K562 (cell line): ENCODE measurements around the gene CAMK2N1. TPM values are rescaled to one million over a fixed set of nuclear protein-coding genes. Genes with fewer than 3 reads are reported as not detected.

Source experiments
- ATAC-seq: fragments of 200-7000 bp; cut with Tn5 transposase; 3 replicates; pipeline ENCODE4 v1.9.1; 2020; ENCODE audit warnings: moderate library complexity
- BruUV-seq: library from RNA; stranded (reverse); fragments of 400-500 nt; replicated peaks from 2 replicates; lab custom pipeline; 2021; lab: Mats Ljungman, UMichigan
- CTCF ChIA-PET: fragments of 300-600 bp; formaldehyde crosslinking; extraction: SDS; loops from one replicate; lab custom pipeline; 2021; ENCODE audit warnings: low intra/inter-chr PET ratio; lab: Yijun Ruan, JAX
- POLR2A ChIA-PET: fragments of 300-600, 350-650 bp; sonication (Branson Sonifier 250); formaldehyde crosslinking; extraction: SDS; loops from one replicate; lab custom pipeline; 2021; ENCODE audit warnings: antibody characterized with exemption, inconsistent platforms; lab: Yijun Ruan, JAX
- DNase-seq, 4 experiments: peaks; one replicate each; pipeline versions ENCODE4 v3.0.0 to v3.0.0-alpha.2; 2011 to 2018; ENCODE audit warnings: low spot score in 3 of 4, mixed read lengths in 3 of 4; ENCODE audit errors: extremely low read depth in 1 of 4
- FAIRE-seq: peaks from 2 replicates; lab custom pipeline; 2011; peaks lifted over from hg19 to GRCh38; lab: Jason Lieb, UNC
- H2AFZ ChIP-seq: 2 replicates; pipeline ENCODE4 v1.6.0; 2011; ENCODE audit warnings: low read depth, low read length, control low read depth, inconsistent platforms
- H3K27ac ChIP-seq: fragments of 200-600 bp; 3 replicates; pipeline ENCODE4 v1.8.0; 2011; ENCODE audit warnings: low read depth, mild to moderate bottlenecking, control low read depth, inconsistent platforms, low read length, moderate library complexity, mixed read lengths; ENCODE audit errors: extremely low read depth
- H3K27me3 ChIP-seq, 2 experiments: fragments of 300-600 bp in 1 of 2; 2 replicates in 1 of 2; 3 replicates in 1 of 2; pipeline versions ENCODE4 v1.6.0 to v1.8.0; 2011; ENCODE audit warnings: inconsistent platforms in 2 of 2, low read length in 2 of 2, mild to moderate bottlenecking in 1 of 2, mixed read lengths in 1 of 2, moderate library complexity in 1 of 2; ENCODE audit not compliant: control insufficient read depth in 2 of 2, insufficient read depth in 2 of 2
- H3K36me3 ChIP-seq: fragments of 300-600 bp; 3 replicates; pipeline ENCODE4 v1.8.0; 2011; ENCODE audit warnings: mild to moderate bottlenecking, low read length, inconsistent platforms; ENCODE audit not compliant: control insufficient read depth, insufficient read depth
- H3K4me1 ChIP-seq, 2 experiments: fragments of 200-600 bp in 1 of 2; replicated peaks in 1 of 2; 2 replicates in 1 of 2; 3 replicates in 1 of 2; pipeline versions ENCODE4 v1.5.1 to v1.8.0; 2011; ENCODE audit warnings: inconsistent platforms in 2 of 2, low read length in 2 of 2, mild to moderate bottlenecking in 1 of 2, mixed read lengths in 1 of 2, moderate library complexity in 1 of 2; ENCODE audit not compliant: control insufficient read depth in 2 of 2, insufficient read depth in 2 of 2
- H3K4me2 ChIP-seq: 2 replicates; pipeline ENCODE4 v1.6.1; 2011; ENCODE audit warnings: low read length, control low read depth, inconsistent platforms, mixed read lengths; ENCODE audit not compliant: insufficient read depth
- H3K4me3 ChIP-seq: fragments of 200-600 bp; sonication (generic), shearing (Covaris generic); 2 replicates; pipeline ENCODE4 v1.5.1; 2016; ENCODE audit warnings: control low read depth, inconsistent platforms
- H3K79me2 ChIP-seq: fragments of 200-600 bp; 3 replicates; pipeline ENCODE4 v1.8.0; 2011; ENCODE audit warnings: low read length, inconsistent platforms; ENCODE audit not compliant: control insufficient read depth, insufficient read depth
- H3K9ac ChIP-seq, 2 experiments: 2 replicates each; pipeline versions ENCODE4 v1.6.0 to v1.6.1; 2011; ENCODE audit warnings: low read depth in 2 of 2, low read length in 2 of 2, control low read depth in 1 of 2, inconsistent platforms in 1 of 2, mild to moderate bottlenecking in 1 of 2, mixed read lengths in 1 of 2; ENCODE audit not compliant: insufficient read depth in 1 of 2
- H3K9me1 ChIP-seq: one replicate; pipeline ENCODE4 v1.6.0; 2011; ENCODE audit warnings: inconsistent platforms, mild to moderate bottlenecking, low read length, moderate library complexity; ENCODE audit not compliant: control insufficient read depth, insufficient read depth
- H3K9me3 ChIP-seq: replicated peaks from 2 replicates; pipeline ENCODE4 v1.5.1; 2011; ENCODE audit warnings: low read depth, low read length, inconsistent platforms; ENCODE audit not compliant: control insufficient read depth, insufficient read depth
- H4K20me1 ChIP-seq: replicated peaks from 2 replicates; pipeline ENCODE4 v1.6.1; 2011; ENCODE audit warnings: low read length, inconsistent platforms, mixed read lengths; ENCODE audit not compliant: control insufficient read depth, insufficient read depth
- KLF13 ChIP-seq: fragments of 450-650 bp; IDR thresholded peaks from 2 replicates; pipeline ENCODE4 v1.6.1; 2016; ENCODE audit warnings: missing genetic modification characterization, low read depth, mild to moderate bottlenecking, missing compliant biosample characterization, moderate library complexity, borderline replicate concordance
- MGA ChIP-seq: fragments of 450-650 bp; IDR thresholded peaks from 2 replicates; pipeline ENCODE4 v1.6.1; 2016; ENCODE audit warnings: mild to moderate bottlenecking, moderate library complexity
- MYC ChIP-seq, 2 experiments: fragments of 250-450 bp in 1 of 2; sonication (Bioruptor Pico) in 1 of 2; IDR thresholded peaks; 2 replicates each; pipeline versions ENCODE4 v1.5.1 to v1.6.1; 2012 to 2021; ENCODE audit warnings: low read depth in 2 of 2, borderline replicate concordance in 1 of 2, improper control_type of control experiment in 1 of 2, low read length in 1 of 2, mild to moderate bottlenecking in 1 of 2, moderate library complexity in 1 of 2
- OTX1 ChIP-seq: fragments of 450-650 bp; formaldehyde crosslinking; IDR thresholded peaks from 2 replicates; pipeline ENCODE4 v1.4.0; 2022; ENCODE audit warnings: mild to moderate bottlenecking
- SMARCA5 ChIP-seq: fragments of 450-650 bp; IDR thresholded peaks from 2 replicates; pipeline ENCODE4 v1.6.1; 2016
- WGBS: fragments of 100-300 bp; shearing (Covaris generic); methylation state at CpG from one replicate; pipeline ENCODE4 v1.1.6; 2016; ENCODE audit warnings: low coverage, mixed read lengths; ENCODE audit not compliant: insufficient coverage; ENCODE audit errors: missing lambda C conversion rate; 5-methylcytosine and 5-hydroxymethylcytosine counted together
- in situ Hi-C: fragments of 300-500 bp; cut with MboI; formaldehyde crosslinking; loops from 4 replicates; pipeline ENCODE4 v1.15.0; 2018; ENCODE audit warnings: inconsistent platforms, mixed read lengths
- intact Hi-C: fragments of 100-400 bp; cut with micrococcal nuclease; formaldehyde crosslinking; loops from 2 replicates; pipeline ENCODE4 v1.14.2; 2022
- polyA plus RNA-seq, 8 experiments: library from polyadenylated mRNA; depleted of rRNA in 4 of 8; stranded (reverse) in 5 of 8; unstranded in 3 of 8; fragments of >200 nt; fragmentation: Nextera tagmentation in 2 of 8; fragmentation: Illumina TruSeq in 1 of 8; extraction: Ambion mirVana in 2 of 8; extraction: Trizol in 1 of 8; gene quantifications; 2 replicates each; pipeline versions ENCODE4 v1.2.1 to v1.2.3, GENCODE V29; 2011 to 2014; ENCODE audit warnings: inconsistent platforms in 1 of 8, missing spikeins in 1 of 8
- total RNA-seq, 7 experiments: library from RNA; depleted of rRNA in 6 of 7; stranded (reverse); fragments of >200 nt in 6 of 7; fragmentation: Illumina TruSeq in 2 of 7; extraction: Trizol in 2 of 7; gene quantifications; 2 replicates each; pipeline versions ENCODE4 v1.2.1 to v1.2.3, GENCODE V29; 2011 to 2021; ENCODE audit warnings: low replicate concordance in 1 of 7
- TF ChIP-seq, protein P1 (sequence below): fragments of 200-800 bp; sonication (Bioruptor generic); IDR thresholded peaks from 2 replicates; pipeline ENCODE4 v1.6.1; 2017; ENCODE audit warnings: missing genetic modification characterization, missing compliant biosample characterization

The CAMK2N1 gene
- total and polyA plus RNA-seq, 9 of the 15 experiments (the other 6 are each of a cell fraction or from before 2014, with no cell fraction given), result 0.09 to 1.4 (median 0.34) TPM

GRCh38 chr1:20472860-20473711, 12.9 kb downstream of the CAMK2N1 start:
- in situ Hi-C loops (no loop called here), intact Hi-C loops (no loop called here)
- H3K36me3 ChIP-seq, result no peaks in the 10 kb centered on the region
- no peaks in the 10 kb centered on the region for H3K79me2 ChIP-seq
- WGBS, result 19% methylated on average over 28 of the region's 28 CpGs
- peaks cover 5 to 14% of the 10 kb centered on the region in 2 experiments; a peak in 4 of 5 replicates for H3K4me1 ChIP-seq
- peak overlapping the region; percentile 77 for H3K4me2 ChIP-seq
- no peaks in the 10 kb centered on the region for H3K9me3 ChIP-seq
- peak overlapping the region; percentile 87 for H2AFZ ChIP-seq
- DNase-seq (peak; percentile 85 to 94 (median 90)), ATAC-seq (peak; percentile 90), FAIRE-seq (peak; percentile 88)
- H3K4me3 ChIP-seq, result no peak overlapping the region
- no TSS peak for BruUV-seq
- no peaks in the 10 kb centered on the region for H3K9me1 ChIP-seq
- H3K9ac ChIP-seq, result peak overlapping the region in 1 of 2 experiments; percentile 69; a peak in 1 of 4 replicates
- POLR2A ChIA-PET, result interaction anchor here (0.5 to 1.2 kb wide), 4 partner anchors 10 to 188 kb away, joined by 3 to 4 read pairs (median 4); partner anchors contain the start of gene DDOST
- CTCF ChIA-PET, result no interaction called here
- no peaks in the 10 kb centered on the region; the same call in 1 of the 2 replicates for H4K20me1 ChIP-seq
- peaks cover 0 to 42% of the 10 kb centered on the region in 2 experiments; a peak in 4 of 5 replicates for H3K27me3 ChIP-seq
- H3K27ac ChIP-seq, result no peak overlapping the region
- TF ChIP-seq OTX1 (CRISPR knock-in tag) (0 out of 2 replicates have a peak, but pooled peaks have one; percentile 57), SMARCA5 (no peak), MGA (0 out of 2 replicates have a peak, but pooled peaks have one; percentile 16), MYC (IDR thresholded peaks at IDR 0.05; ENCODE audit: low read depth, low read length) (peak; percentile 50; the same call in 1 of the 2 replicates), MYC (CRISPR knock-in tag; IDR thresholded peaks at IDR 0.05; ENCODE audit: borderline replicate concordance, low read depth) (no peak), KLF13 (peak; percentile 53; the same call in 1 of the 2 replicates)
- TF ChIP-seq, protein P1, sequence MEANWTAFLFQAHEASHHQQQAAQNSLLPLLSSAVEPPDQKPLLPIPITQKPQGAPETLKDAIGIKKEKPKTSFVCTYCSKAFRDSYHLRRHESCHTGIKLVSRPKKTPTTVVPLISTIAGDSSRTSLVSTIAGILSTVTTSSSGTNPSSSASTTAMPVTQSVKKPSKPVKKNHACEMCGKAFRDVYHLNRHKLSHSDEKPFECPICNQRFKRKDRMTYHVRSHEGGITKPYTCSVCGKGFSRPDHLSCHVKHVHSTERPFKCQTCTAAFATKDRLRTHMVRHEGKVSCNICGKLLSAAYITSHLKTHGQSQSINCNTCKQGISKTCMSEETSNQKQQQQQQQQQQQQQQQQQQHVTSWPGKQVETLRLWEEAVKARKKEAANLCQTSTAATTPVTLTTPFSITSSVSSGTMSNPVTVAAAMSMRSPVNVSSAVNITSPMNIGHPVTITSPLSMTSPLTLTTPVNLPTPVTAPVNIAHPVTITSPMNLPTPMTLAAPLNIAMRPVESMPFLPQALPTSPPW (CRISPR knock-in tag), result peak; percentile 28; the same call in 1 of the 2 replicates
